Psoas muscle (tissue), 8 donors: Measurements from ENCODE around the gene CIITA. TPM values are rescaled to one million over a fixed set of nuclear protein-coding genes. Genes with fewer than 3 reads are reported as not detected.

Experiments used
- ATAC-seq, 4 donors: fragments of 200-7000 bp; cut with Tn5 transposase; one replicate each; pipeline ENCODE4 v1.9.1; 2020; ENCODE audit warnings: moderate library complexity in 3 of 4, mild to moderate bottlenecking in 2 of 4
- DNase-seq, 2 donors: peaks; one replicate each; pipeline ENCODE4 v3.0.0-alpha.2; 2020
- H3K27ac ChIP-seq: fragments of 200-600 bp; one replicate; pipeline ENCODE4 v1.8.0; 2022
- H3K27me3 ChIP-seq, 3 donors: fragments of 200-600 bp in 1 of 3; one replicate each; pipeline versions ENCODE4 v1.6.1 to v1.8.0; 2013 to 2022; ENCODE audit warnings: low read length in 2 of 3, mild to moderate bottlenecking in 2 of 3, moderate library complexity in 1 of 3; ENCODE audit not compliant: insufficient read depth in 3 of 3
- H3K36me3 ChIP-seq, 2 donors: fragments of 200-600 bp in 1 of 2; one replicate each; pipeline versions ENCODE4 v1.6.1 to v1.8.0; 2013 to 2022; ENCODE audit warnings: low read depth in 1 of 2, mild to moderate bottlenecking in 1 of 2, moderate library complexity in 1 of 2; ENCODE audit not compliant: insufficient read depth in 1 of 2
- H3K4me1 ChIP-seq: fragments of 200-600 bp; one replicate; pipeline ENCODE4 v1.8.0; 2022
- H3K4me3 ChIP-seq: fragments of 200-600 bp; one replicate; pipeline ENCODE4 v1.8.0; 2022; ENCODE audit warnings: mild to moderate bottlenecking
- H3K9me3 ChIP-seq: fragments of 200-600 bp; one replicate; pipeline ENCODE4 v1.8.0; 2022
- CTCF ChIP-seq: fragments of 200-600 bp; IDR thresholded peaks from one replicate; pipeline ENCODE4 v1.8.0; 2022; ENCODE audit warnings: antibody characterized with exemption
- WGBS, 3 donors: extraction: QIAGEN DNeasy Blood & Tissue Kit; methylation state at CpG; one replicate each; pipeline versions ENCODE4 v1.1.6 to v1.1.7; 2013; 5-methylcytosine and 5-hydroxymethylcytosine counted together
- intact Hi-C, 2 donors: fragments of 100-400 bp; cut with DNase I; formaldehyde crosslinking; loops; one replicate each; pipeline versions ENCODE4 v1.11.0 to v1.14.2; 2022
- polyA plus RNA-seq, 3 donors: library from polyadenylated mRNA; stranded (reverse); fragments of 200-250 nt; gene quantifications; one replicate each; pipeline ENCODE4 v1.2.3, GENCODE V29; 2013
- total RNA-seq, 4 donors: library from RNA; stranded (reverse); fragmentation: NEBNext Ultra II Directional in 2 of 4; extraction: Animal tissue kit (Norgen Biotek cat#: 25700) in 2 of 4; gene quantifications; one replicate each; pipeline versions ENCODE4 v1.2.1 to v1.2.4, GENCODE V29; 2021 to 2023
- donor health status: healthy with polysubstance abuse.
- donor health status: DM: no; HTN: no; CAD: no; lungs with moderate emphysema.
- donor health status: Bipolar disorder and iron deficiency.
- donor health status: healthy.
- donor health status: DM: yes; HTN: yes; CAD: no.
- donor health status: DM: no; HTN: no; CAD: no.
- donor health status: DM: no; HTN: no; CAD: no.
- donor health status: DM: yes; HTN: yes; CAD: no.

The CIITA gene
- total and polyA plus RNA-seq, 7 donors: 2.3 to 15.3 (median 4.1) TPM

- H3K9me3 ChIP-seq: no peaks in the 10 kb centered on the region
- H3K4me3 ChIP-seq: no peak overlapping the region
- intact Hi-C loops: loop anchor here (5.0 to 10.0 kb wide), 4 partner anchors 82 to 659 kb away; partner anchors contain the start of gene NUBP1 (in 1 of the 2)
- DNase-seq (no peak), ATAC-seq (no peak)
- no peaks in the 10 kb centered on the region for H3K27me3 ChIP-seq
- no peak overlapping the region for H3K27ac ChIP-seq
- no peak for TF ChIP-seq CTCF
- no peaks in the 10 kb centered on the region for H3K36me3 ChIP-seq
- 63 to 66% (median 64%) methylated on average over 3 of the region's 3 CpGs for whole genome bisulfite sequencing, 3 donors
- H3K4me1 ChIP-seq: peaks cover 15% of the 10 kb centered on the region
Measured at GRCh38 chr16:10916534-10916933, 39.5 kb downstream of the CIITA start.

DNA sequence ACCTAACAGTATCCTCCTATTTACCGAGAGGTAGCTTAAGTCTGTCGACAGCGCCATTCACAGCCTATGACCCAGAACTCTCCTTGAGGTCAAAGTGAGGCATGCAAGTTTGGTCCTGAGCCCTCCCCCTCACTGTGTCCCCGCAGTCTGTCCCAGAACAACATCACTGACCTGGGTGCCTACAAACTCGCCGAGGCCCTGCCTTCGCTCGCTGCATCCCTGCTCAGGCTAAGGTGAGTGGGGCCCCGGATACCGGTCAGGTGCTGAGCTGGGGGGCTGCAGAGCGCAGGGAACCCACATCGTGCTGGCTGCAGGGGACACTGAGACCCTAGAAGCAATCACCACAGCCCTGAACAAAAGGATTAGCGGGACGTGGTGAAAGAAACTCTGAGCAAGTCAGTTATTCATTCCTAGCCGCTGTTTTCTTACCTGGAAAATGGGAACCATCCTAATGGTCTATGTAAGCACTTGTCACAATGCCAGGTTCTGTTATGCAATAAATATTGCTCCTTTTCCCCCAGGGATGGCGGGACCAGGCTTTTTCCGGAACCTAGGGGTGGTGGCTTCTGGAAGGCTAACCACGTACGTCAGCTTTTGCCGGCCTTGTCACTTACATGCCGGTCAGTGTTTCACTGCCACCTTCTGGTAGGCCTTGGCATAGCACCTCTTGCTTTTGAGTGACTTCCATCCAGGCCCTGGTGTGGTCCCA is 41.4 kb downstream of the CIITA start:
- H3K4me1 ChIP-seq: peaks cover 35% of the 10 kb centered on the region
- peak; percentile 90 to 94 for DNase-seq
- intact Hi-C loops: loop anchor here (2.0 to 10.0 kb wide), 7 partner anchors 32 to 661 kb away; partner anchors contain the start of gene NUBP1 (in 1 of the 2)

DNA sequence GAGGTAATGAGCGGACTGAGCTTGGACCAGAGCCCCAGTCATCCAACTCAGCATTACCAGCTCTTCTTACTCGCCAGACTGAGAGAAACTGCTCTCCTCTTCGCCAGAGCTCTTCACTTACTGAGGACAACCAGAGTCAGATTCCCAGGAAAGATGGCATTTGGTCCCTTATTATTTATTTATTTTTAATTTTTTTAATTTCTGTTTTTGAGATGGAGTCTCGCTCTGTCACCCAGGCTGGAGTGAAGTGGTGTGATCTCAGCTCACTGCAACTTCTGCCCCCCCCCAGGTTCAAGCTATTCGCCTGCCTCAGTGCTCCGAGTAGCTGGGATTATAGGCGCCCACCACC is 42.0 kb downstream of the CIITA start:
- no peak overlapping the region for H3K4me3 ChIP-seq
- DNase-seq (no peak), ATAC-seq (no peak)
- no peaks in the 10 kb centered on the region for H3K36me3 ChIP-seq
- intact Hi-C loops: loop anchor here (2.0 to 10.0 kb wide), 7 partner anchors 32 to 662 kb away; partner anchors contain the start of gene NUBP1 (in 1 of the 2)
- H3K27me3 ChIP-seq: no peaks in the 10 kb centered on the region
- peaks cover 40% of the 10 kb centered on the region for H3K4me1 ChIP-seq
- peak overlapping the region; percentile 91 for H3K27ac ChIP-seq
- WGBS, 3 donors: 48 to 53% (median 50%) methylated on average over 7 of the region's 7 CpGs
- no peak for TF ChIP-seq CTCF
- H3K9me3 ChIP-seq: no peaks in the 10 kb centered on the region

More for the DNA sequence above, 41.4 kb downstream of the CIITA start:
- peak; percentile 54 to 66 (median 60) for ATAC-seq
- Histone ChIP-seq H3K27me3 (no peaks in the 10 kb centered on the region), H3K4me3 (peak overlapping the region; percentile 9), H3K36me3 (no peaks in the 10 kb centered on the region), H3K27ac (peak overlapping the region; percentile 91), H3K9me3 (no peaks in the 10 kb centered on the region)
- 44 to 49% (median 47%) methylated on average over 21 of the region's 21 CpGs for WGBS, 3 donors
- TF ChIP-seq CTCF: peak; percentile 98

- no peak for TF ChIP-seq CTCF
- intact Hi-C loops: loop anchor here in 1 of 2 donors (5.0 kb wide), 2 partner anchors 344 to 389 kb away; no protein-coding TSS in a partner anchor
- peak overlapping the region; percentile 91 for H3K27ac ChIP-seq
- no peak overlapping the region for H3K4me3 ChIP-seq
- H3K36me3 ChIP-seq: peaks cover 0 to 12% of the 10 kb centered on the region in 2 donors
- DNase-seq: peak; percentile 48 to 83
- H3K9me3 ChIP-seq: no peaks in the 10 kb centered on the region
- no peaks in the 10 kb centered on the region for H3K27me3 ChIP-seq
- 26 to 39% (median 31%) methylated on average over 15 of the region's 15 CpGs for WGBS, 3 donors
- peaks cover 47% of the 10 kb centered on the region for H3K4me1 ChIP-seq
- peak; percentile 72 to 79 (median 74) for ATAC-seq
Measured at GRCh38 chr16:10920726-10921427, 43.9 kb downstream of the CIITA start.
